ENCODE measurements around the gene SELL. TPM values are rescaled to one million over a fixed set of nuclear protein-coding genes. Genes with fewer than 3 reads are reported as not detected.

The SELL gene
- total and polyA plus RNA-seq, 2 experiments from 2014 or later: not detected

- H3K27ac Mint-ChIP-seq: no peak overlapping the region
- Histone ChIP-seq H3K79me2 (replicated peaks; ENCODE audit: insufficient read depth) (no peaks in the 10 kb centered on the region), H3K27me3 (ENCODE audit: insufficient read depth) (no peaks in the 10 kb centered on the region), H3K27ac (ENCODE audit: low read depth) (no peak overlapping the region), H3K9me2 (ENCODE audit: insufficient read depth) (no peaks in the 10 kb centered on the region), H3F3A (replicated peaks; ENCODE audit: low read depth) (no peaks in the 10 kb centered on the region), H3K4me3 (no peak overlapping the region), H3K36me3 (ENCODE audit: insufficient read depth) (no peaks in the 10 kb centered on the region), H4K20me1 (replicated peaks; ENCODE audit: insufficient read depth) (no peaks in the 10 kb centered on the region), H2AFZ (no peak overlapping the region), H3K4me1 (ENCODE audit: insufficient read depth) (no peaks in the 10 kb centered on the region), H3K4me2 (no peak overlapping the region)
- H3K9me3 Mint-ChIP-seq: no peaks in the 10 kb centered on the region
- no peaks in the 10 kb centered on the region for H3K36me3 Mint-ChIP-seq (ENCODE audit: low read depth)
- TF ChIP-seq EZH2 (IDR thresholded peaks at IDR 0.05; ENCODE audit: low read depth, unreplicated experiment) (no peak), ZNF331 (CRISPR knock-in tag; IDR thresholded peaks at IDR 0.05; ENCODE audit: low read depth) (no peak), POLR2AphosphoS5 (IDR thresholded peaks at IDR 0.05; ENCODE audit: low read depth) (no peak), ZNF462 (CRISPR knock-in tag; IDR thresholded peaks at IDR 0.05) (no peak), JUNB (IDR thresholded peaks at IDR 0.05; ENCODE audit: unreplicated experiment) (no peak), ETS1 (IDR thresholded peaks at IDR 0.05) (no peak), CTCF (conservative IDR thresholded peaks at IDR 0.05; ENCODE audit: low read depth in 2 of 2) (no peak), ZNF114 (CRISPR knock-in tag; IDR thresholded peaks at IDR 0.05) (no peak), NANOG (IDR thresholded peaks at IDR 0.05; ENCODE audit: borderline replicate concordance) (no peak), CREB1 (CRISPR knock-in tag; IDR thresholded peaks at IDR 0.05; ENCODE audit: low read depth) (no peak), STAT1 (IDR thresholded peaks at IDR 0.05; ENCODE audit: unreplicated experiment) (no peak), EZH2phosphoT487 (IDR thresholded peaks at IDR 0.05; ENCODE audit: unreplicated experiment) (no peak), REST (IDR thresholded peaks at IDR 0.05; ENCODE audit: unreplicated experiment) (no peak)
- no peak for ATAC-seq
- no peak overlapping the region for H3K4me3 Mint-ChIP-seq
- peaks cover 2% of the 10 kb centered on the region; the same call in 1 of the 3 replicates for H3K4me1 Mint-ChIP-seq
- no peaks in the 10 kb centered on the region for H3K27me3 Mint-ChIP-seq (ENCODE audit: insufficient read depth, low read depth, poor library complexity)
- no peak for DNase-seq (ENCODE audit: low spot score)
These were observed 62.7 kb downstream of the SELL start for GRCh38 chr1:169648709-169649108.

All from GM23338 (cell line).